MM.1S (cell line): Measurements from ENCODE around the gene NPPA.
"Not testable (repeated sequence)": the region's sequence is repeated elsewhere in the genome, so short reads cannot be mapped to it uniquely, and the experiment has no call there.

Experiments used
- EZH2 ChIP-seq: fragments of 300-600 bp; sonication (generic); optimal IDR thresholded peaks from 2 replicates; pipeline ENCODE3; 2017; ENCODE audit warnings: low read depth, mild to moderate bottlenecking, antibody characterized with exemption, low read length, mixed read lengths
- EZH2phosphoT487 ChIP-seq: fragments of 300-600 bp; sonication (generic); IDR thresholded peaks from 2 replicates; pipeline ENCODE4 v1.6.1; 2018; ENCODE audit warnings: antibody characterized with exemption, low read length
- TF ChIP-seq, protein P1 (sequence below): fragments of 300-600 bp; sonication (generic); IDR thresholded peaks from 2 replicates; pipeline ENCODE4 v1.5.1; 2016; ENCODE audit warnings: antibody characterized with exemption, low read length, mixed read lengths

GRCh38 chr1:11803924-11804665 lies 43.5 kb downstream of the NPPA start:
- not testable (repeated sequence) for TF ChIP-seq EZH2phosphoT487, EZH2
- TF ChIP-seq, protein P1, sequence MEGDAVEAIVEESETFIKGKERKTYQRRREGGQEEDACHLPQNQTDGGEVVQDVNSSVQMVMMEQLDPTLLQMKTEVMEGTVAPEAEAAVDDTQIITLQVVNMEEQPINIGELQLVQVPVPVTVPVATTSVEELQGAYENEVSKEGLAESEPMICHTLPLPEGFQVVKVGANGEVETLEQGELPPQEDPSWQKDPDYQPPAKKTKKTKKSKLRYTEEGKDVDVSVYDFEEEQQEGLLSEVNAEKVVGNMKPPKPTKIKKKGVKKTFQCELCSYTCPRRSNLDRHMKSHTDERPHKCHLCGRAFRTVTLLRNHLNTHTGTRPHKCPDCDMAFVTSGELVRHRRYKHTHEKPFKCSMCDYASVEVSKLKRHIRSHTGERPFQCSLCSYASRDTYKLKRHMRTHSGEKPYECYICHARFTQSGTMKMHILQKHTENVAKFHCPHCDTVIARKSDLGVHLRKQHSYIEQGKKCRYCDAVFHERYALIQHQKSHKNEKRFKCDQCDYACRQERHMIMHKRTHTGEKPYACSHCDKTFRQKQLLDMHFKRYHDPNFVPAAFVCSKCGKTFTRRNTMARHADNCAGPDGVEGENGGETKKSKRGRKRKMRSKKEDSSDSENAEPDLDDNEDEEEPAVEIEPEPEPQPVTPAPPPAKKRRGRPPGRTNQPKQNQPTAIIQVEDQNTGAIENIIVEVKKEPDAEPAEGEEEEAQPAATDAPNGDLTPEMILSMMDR = not testable (repeated sequence)
